ENCODE data around the gene TTLL11. TPM values are rescaled to one million over a fixed set of nuclear protein-coding genes. Genes with fewer than 3 reads are reported as not detected.

The TTLL11 gene
- total RNA-seq, 4 donors from 2014 or later: 7.4 to 14.7 (median 11.0) TPM

GRCh38 chr9:121946465-121946864 is 146.6 kb downstream of the TTLL11 start:
- TF ChIP-seq POLR2A (IDR thresholded peaks at IDR 0.05) (no peak), CTCF (IDR thresholded peaks at IDR 0.05) (no peak)
- intact Hi-C loops (cut with DNase I; ENCODE audit: low total_unique reads): no loop called here
- Histone ChIP-seq H3K9me3 (no peaks in the 10 kb centered on the region), H3K4me1 (no peaks in the 10 kb centered on the region), H3K36me3 (no peaks in the 10 kb centered on the region), H3K27ac (no peak overlapping the region), H3K4me3 (no peak overlapping the region), H3K27me3 (no peaks in the 10 kb centered on the region)
- DNase-seq: no peak

- H3K36me3 ChIP-seq: no peaks in the 10 kb centered on the region
- no peaks in the 10 kb centered on the region for H3K27me3 ChIP-seq
- no peaks in the 10 kb centered on the region for H3K4me1 ChIP-seq
- H3K9me3 ChIP-seq: no peaks in the 10 kb centered on the region
- H3K4me3 ChIP-seq: no peak overlapping the region
- no peak for DNase-seq
- H3K27ac ChIP-seq: no peak overlapping the region
- TF ChIP-seq CTCF (IDR thresholded peaks at IDR 0.05) (no peak), POLR2A (IDR thresholded peaks at IDR 0.05) (no peak)
- intact Hi-C loops (cut with DNase I; ENCODE audit: low total_unique reads): no loop called here
Measured at GRCh38 chr9:121945849-121946248, 147.3 kb downstream of the TTLL11 start.

GRCh38 chr9:121945281-121945680 is 147.8 kb downstream of the TTLL11 start:
- no peak for DNase-seq
- H3K27ac ChIP-seq: no peak overlapping the region
- intact Hi-C loops (cut with DNase I; ENCODE audit: low total_unique reads): no loop called here
- no peak overlapping the region for H3K4me3 ChIP-seq
- TF ChIP-seq CTCF (IDR thresholded peaks at IDR 0.05) (no peak), POLR2A (IDR thresholded peaks at IDR 0.05) (no peak)
- H3K4me1 ChIP-seq: no peaks in the 10 kb centered on the region
- H3K27me3 ChIP-seq: no peaks in the 10 kb centered on the region
- no peaks in the 10 kb centered on the region for H3K36me3 ChIP-seq
- no peaks in the 10 kb centered on the region for H3K9me3 ChIP-seq

- Histone ChIP-seq H3K4me3 (no peak overlapping the region), H3K36me3 (no peaks in the 10 kb centered on the region), H3K4me1 (no peaks in the 10 kb centered on the region), H3K27ac (no peak overlapping the region), H3K27me3 (no peaks in the 10 kb centered on the region), H3K9me3 (no peaks in the 10 kb centered on the region)
- TF ChIP-seq POLR2A (IDR thresholded peaks at IDR 0.05): no peak
- no peak for TF ChIP-seq CTCF (IDR thresholded peaks at IDR 0.05)
- no peak for DNase-seq
- intact Hi-C loops (cut with DNase I; ENCODE audit: low total_unique reads): no loop called here
Measured at GRCh38 chr9:121944711-121945191, 148.4 kb downstream of the TTLL11 start.

GRCh38 chr9:121943463-121943862 is 149.6 kb downstream of the TTLL11 start:
- TF ChIP-seq CTCF (IDR thresholded peaks at IDR 0.05): no peak
- no peak for TF ChIP-seq POLR2A (IDR thresholded peaks at IDR 0.05)
- no peaks in the 10 kb centered on the region for H3K4me1 ChIP-seq
- H3K27me3 ChIP-seq: no peaks in the 10 kb centered on the region
- no peaks in the 10 kb centered on the region for H3K9me3 ChIP-seq
- no peak overlapping the region for H3K4me3 ChIP-seq
- no peaks in the 10 kb centered on the region for H3K36me3 ChIP-seq
- intact Hi-C loops (cut with DNase I; ENCODE audit: low total_unique reads): no loop called here
- DNase-seq: no peak
- no peak overlapping the region for H3K27ac ChIP-seq

Data from uterus (tissue), 4 donors.